IPS-15b (cell line): ENCODE data around the gene TARDBP.
"Not testable (repeated sequence)": the region's sequence is repeated elsewhere in the genome, so short reads cannot be mapped to it uniquely, and the experiment has no call there.

Source experiments
- H3K27me3 ChIP-seq: one replicate; pipeline ENCODE4 v1.6.1; 2013; ENCODE audit warnings: low read length; ENCODE audit not compliant: control insufficient read depth, insufficient read depth
- H3K36me3 ChIP-seq: one replicate; pipeline ENCODE4 v1.6.1; 2013; ENCODE audit warnings: low read length; ENCODE audit not compliant: control insufficient read depth, insufficient read depth
- H3K4me1 ChIP-seq: one replicate; pipeline ENCODE4 v1.6.1; 2013; ENCODE audit warnings: mild to moderate bottlenecking, low read length; ENCODE audit not compliant: control insufficient read depth, insufficient read depth
- H3K4me3 ChIP-seq: one replicate; pipeline ENCODE4 v1.5.1; 2013; ENCODE audit warnings: low read depth, low read length
- H3K9ac ChIP-seq: one replicate; pipeline ENCODE4 v1.6.1; 2013; ENCODE audit warnings: low read depth, mild to moderate bottlenecking, low read length
- H3K9me3 ChIP-seq: one replicate; pipeline ENCODE4 v1.6.1; 2013; ENCODE audit warnings: mild to moderate bottlenecking, low read length; ENCODE audit not compliant: control insufficient read depth, insufficient read depth

Gene TARDBP

GRCh38 chr1:11057477-11057876 lies 45.0 kb downstream of the TARDBP start:
- Histone ChIP-seq H3K36me3 (peaks cover 20% of the 10 kb centered on the region), H3K9me3 (no peaks in the 10 kb centered on the region), H3K9ac (no peak overlapping the region), H3K27me3 (no peaks in the 10 kb centered on the region), H3K4me1 (peaks cover 5% of the 10 kb centered on the region), H3K4me3 (no peak overlapping the region)

- H3K4me1 ChIP-seq: peaks cover 3% of the 10 kb centered on the region
- no peak overlapping the region for H3K9ac ChIP-seq
- H3K9me3 ChIP-seq: no peaks in the 10 kb centered on the region
- peaks cover 23% of the 10 kb centered on the region for H3K36me3 ChIP-seq
- H3K27me3 ChIP-seq: no peaks in the 10 kb centered on the region
- no peak overlapping the region for H3K4me3 ChIP-seq
These were observed 45.6 kb downstream of the TARDBP start for GRCh38 chr1:11058026-11058425.

- H3K9me3 ChIP-seq: no peaks in the 10 kb centered on the region
- peaks cover 3% of the 10 kb centered on the region for H3K4me1 ChIP-seq
- no peaks in the 10 kb centered on the region for H3K27me3 ChIP-seq
- peak overlapping the region; percentile 85 for H3K9ac ChIP-seq
- H3K36me3 ChIP-seq: peaks cover 25% of the 10 kb centered on the region
- peak overlapping the region; percentile 89 for H3K4me3 ChIP-seq
These were observed 46.2 kb downstream of the TARDBP start for GRCh38 chr1:11058595-11059154.

GRCh38 chr1:11059155-11059967 lies 46.9 kb downstream of the TARDBP start:
- H3K4me1 ChIP-seq: peaks cover 3% of the 10 kb centered on the region
- peak overlapping the region; percentile 89 for H3K4me3 ChIP-seq
- no peaks in the 10 kb centered on the region for H3K9me3 ChIP-seq
- H3K36me3 ChIP-seq: peaks cover 23% of the 10 kb centered on the region
- H3K27me3 ChIP-seq: no peaks in the 10 kb centered on the region
- H3K9ac ChIP-seq: peak overlapping the region; percentile 85

- Histone ChIP-seq H3K9me3 (no peaks in the 10 kb centered on the region), H3K4me3 (peak within 1 kb of the TSS; percentile 97), H3K27me3 (no peaks in the 10 kb centered on the region), H3K36me3 (peaks cover 25% of the 10 kb centered on the region), H3K4me1 (peaks cover 3% of the 10 kb centered on the region), H3K9ac (peak within 1 kb of the TSS; percentile 91)
These were observed 47.7 kb downstream of the TARDBP start, which contains the start of gene SRM for GRCh38 chr1:11059968-11060830. SRM (minus strand) TSS chr1:11060018; CDS start chr1:11059943, 75 bp downstream.

- H3K4me1 ChIP-seq: peaks cover 3% of the 10 kb centered on the region
- peaks cover 29% of the 10 kb centered on the region for H3K36me3 ChIP-seq
- H3K9ac ChIP-seq: no peak overlapping the region
- H3K4me3 ChIP-seq: no peak overlapping the region
- no peaks in the 10 kb centered on the region for H3K9me3 ChIP-seq
- H3K27me3 ChIP-seq: no peaks in the 10 kb centered on the region
These were observed 49.4 kb downstream of the TARDBP start for GRCh38 chr1:11061652-11062365.

- Histone ChIP-seq H3K9ac (no peak overlapping the region), H3K27me3 (no peaks in the 10 kb centered on the region), H3K4me3 (no peak overlapping the region), H3K4me1 (peaks cover 3% of the 10 kb centered on the region), H3K9me3 (no peaks in the 10 kb centered on the region), H3K36me3 (peaks cover 31% of the 10 kb centered on the region)
These were observed 50.5 kb downstream of the TARDBP start for GRCh38 chr1:11062965-11063401.

- not testable (repeated sequence) for H3K9me3 ChIP-seq, H3K27me3 ChIP-seq, H3K9ac ChIP-seq, H3K4me1 ChIP-seq, H3K4me3 ChIP-seq
- peaks cover 39% of the 10 kb centered on the region for H3K36me3 ChIP-seq
These were observed 51.6 kb downstream of the TARDBP start for GRCh38 chr1:11063937-11064537.

GRCh38 chr1:11064942-11065341 lies 52.5 kb downstream of the TARDBP start:
- H3K27me3 ChIP-seq: no peaks in the 10 kb centered on the region
- no peak overlapping the region for H3K9ac ChIP-seq
- no peak overlapping the region for H3K4me3 ChIP-seq
- no peaks in the 10 kb centered on the region for H3K9me3 ChIP-seq
- H3K4me1 ChIP-seq: peaks cover 3% of the 10 kb centered on the region
- H3K36me3 ChIP-seq: peaks cover 48% of the 10 kb centered on the region

GRCh38 chr1:11065796-11066195 lies 53.3 kb downstream of the TARDBP start:
- Histone ChIP-seq H3K4me1 (peaks cover 1% of the 10 kb centered on the region), H3K9me3 (no peaks in the 10 kb centered on the region), H3K36me3 (peaks cover 53% of the 10 kb centered on the region), H3K9ac (no peak overlapping the region), H3K4me3 (no peak overlapping the region), H3K27me3 (no peaks in the 10 kb centered on the region)
